Measurements from ENCODE around the gene DPF1. TPM values are rescaled to one million over a fixed set of nuclear protein-coding genes. Genes with fewer than 3 reads are reported as not detected.

DPF1 gene
- total and polyA plus RNA-seq, 10 of the 15 experiments (the other 5 are each of a cell fraction or from before 2014, with no cell fraction given) = 0.11 to 4.3 (median 2.4) TPM

GRCh38 chr19:38252385-38252784, 28.4 kb upstream of the DPF1 start:
- no peaks in the 10 kb centered on the region for H3K36me3 ChIP-seq (ENCODE audit: control insufficient read depth in 2 of 2, insufficient read depth in 2 of 2, low read length in 1 of 2)
- in situ Hi-C loops (cut with MboI) (no loop called here), intact Hi-C loops (cut with micrococcal nuclease; ENCODE audit: unreplicated experiment) (no loop called here)
- ChIA-PET POLR2A (no interaction called here), SMC1A (ENCODE audit: uncharacterized antibody, unreplicated experiment) (no interaction called here), CTCF (no interaction called here), RAD21 (ENCODE audit: unreplicated experiment) (interaction anchor here (1.2 kb wide), 1 partner anchor 9 kb away, joined by 3 read pairs; no protein-coding TSS in a partner anchor)
- BruUV-seq (replicated peaks) = no TSS peak
- TF ChIP-seq ETV6 (conservative IDR thresholded peaks at IDR 0.05 in 1 of 2, IDR thresholded peaks at IDR 0.05 in 1 of 2; ENCODE audit: borderline replicate concordance in 1 of 2, low read depth in 1 of 2) (no peak), ZNF274 (IDR thresholded peaks at IDR 0.05; ENCODE audit: insufficient read depth, insufficient read length) (no peak), MYC (IDR thresholded peaks at IDR 0.05; ENCODE audit: insufficient read depth, insufficient read length, insufficient replicate concordance, low read length, severe bottlenecking) (no peak), MEF2B (IDR thresholded peaks at IDR 0.05; ENCODE audit: partially characterized antibody, poor library complexity, severe bottlenecking) (no peak), GATAD2B (conservative IDR thresholded peaks at IDR 0.05; ENCODE audit: low read depth) (no peak), KLF5 (IDR thresholded peaks at IDR 0.05; ENCODE audit: partially characterized antibody) (no peak), ZNF687 (IDR thresholded peaks at IDR 0.05) (no peak), BMI1 (IDR thresholded peaks at IDR 0.05; ENCODE audit: borderline replicate concordance) (no peak), SUZ12 (IDR thresholded peaks at IDR 0.05; ENCODE audit: unreplicated experiment) (no peak), ATF7 (IDR thresholded peaks at IDR 0.05; ENCODE audit: low read depth) (no peak), SREBF2 (IDR thresholded peaks at IDR 0.05; ENCODE audit: low read length) (no peak), PML (IDR thresholded peaks at IDR 0.05; ENCODE audit: low read length) (no peak), PAX5 (IDR thresholded peaks at IDR 0.05; ENCODE audit: borderline replicate concordance, low read depth, low read length) (no peak), NFYA (IDR thresholded peaks at IDR 0.05; ENCODE audit: borderline replicate concordance, low read depth, low read length) (no peak), HDAC2 (IDR thresholded peaks at IDR 0.05) (no peak), ATF3 (IDR thresholded peaks at IDR 0.05; ENCODE audit: borderline replicate concordance, extremely low read depth, low read depth, low read length) (no peak), RELA (IDR thresholded peaks at IDR 0.05; ENCODE audit: borderline replicate concordance, partially characterized antibody) (no peak)
- H3K27ac ChIP-seq (ENCODE audit: control insufficient read depth, insufficient read depth) = no peak overlapping the region
- H3K79me2 ChIP-seq (ENCODE audit: control insufficient read depth, insufficient read depth, low read length) = no peaks in the 10 kb centered on the region
- ATAC-seq (no peak), DNase-seq (ENCODE audit: low read depth, low spot score) (no peak), FAIRE-seq (no peak)
- no peak overlapping the region for H3K9ac ChIP-seq (ENCODE audit: control insufficient read depth, insufficient read depth, low read length)
- 66% methylated on average over 5 of the region's 5 CpGs for WGBS (ENCODE audit: insufficient coverage, insufficient replicate concordance, low lambda C conversion rate, missing lambda C conversion rate)
- H3K4me3 ChIP-seq = no peak overlapping the region
- no peaks in the 10 kb centered on the region for H4K20me1 ChIP-seq (ENCODE audit: control insufficient read depth, insufficient read depth)
- no peak overlapping the region for H2AFZ ChIP-seq (ENCODE audit: control insufficient read depth, low read depth, low read length)
- H3K4me1 ChIP-seq (ENCODE audit: control insufficient read depth, insufficient read depth, low read length) = no peaks in the 10 kb centered on the region
- no peak overlapping the region for H3K4me2 ChIP-seq (ENCODE audit: control insufficient read depth, insufficient read depth)
- peaks cover 0 to 4% of the 10 kb centered on the region in 2 experiments; a peak in 3 of 4 replicates for H3K27me3 ChIP-seq (replicated peaks in 1 of 2; ENCODE audit: control insufficient read depth in 2 of 2, insufficient read depth in 2 of 2, low read length in 1 of 2)
- no peaks in the 10 kb centered on the region for H3K9me3 ChIP-seq (replicated peaks; ENCODE audit: control insufficient read depth, insufficient read depth, low read length)
